ENCODE data around the gene PIP4K2A. TPM values are rescaled to one million over a fixed set of nuclear protein-coding genes. Genes with fewer than 3 reads are reported as not detected.

Gene PIP4K2A
- total and polyA plus RNA-seq, 2 of the 13 experiments (the other 11 are each of a cell fraction or from before 2014, with no cell fraction given) = 9.1 to 22.6 TPM

DNA sequence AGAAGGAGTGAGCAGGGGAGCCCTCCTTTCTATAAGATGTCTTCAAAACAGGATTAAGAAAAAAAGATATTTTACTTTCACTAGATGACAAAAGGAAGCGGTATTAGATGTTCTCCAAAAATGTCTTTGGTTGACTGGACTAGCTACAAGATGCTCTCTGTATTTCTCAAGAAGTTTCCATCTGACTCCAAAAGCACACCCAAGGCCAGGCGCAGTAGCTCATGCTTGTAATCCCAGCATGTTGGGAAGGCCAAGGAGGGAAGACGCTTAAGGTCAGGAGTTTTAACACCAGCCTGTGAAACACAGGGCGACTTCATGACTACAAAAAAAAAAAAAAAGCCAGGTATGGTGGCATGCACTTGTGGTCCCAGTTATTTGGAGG, 84.5 kb downstream of the PIP4K2A start:
- Histone ChIP-seq H3K4me2 (ENCODE audit: low read depth, low read length) (no peak overlapping the region), H3K4me1 (ENCODE audit: insufficient read depth, low read length) (peaks cover 67% of the 10 kb centered on the region), H3K4me3 (replicated peaks in 1 of 3; ENCODE audit: insufficient read depth in 1 of 3, low read depth in 2 of 3, low read length in 3 of 3) (no peak overlapping the region), H3K27me3 (ENCODE audit: control insufficient read depth in 1 of 2, insufficient read depth in 2 of 2, low read length in 2 of 2) (no peaks in the 10 kb centered on the region), H3K9me3 (ENCODE audit: low read length) (no peaks in the 10 kb centered on the region), H3K36me3 (replicated peaks in 1 of 2; ENCODE audit: control insufficient read depth in 1 of 2, insufficient read depth in 2 of 2, low read length in 2 of 2) (no peaks in the 10 kb centered on the region), H3K9ac (ENCODE audit: insufficient read depth, low read depth, low read length) (no peak overlapping the region), H3K27ac (ENCODE audit: extremely low read length, insufficient read depth, low read length) (no peak overlapping the region), H2AFZ (ENCODE audit: low read length) (no peak overlapping the region), H4K20me1 (ENCODE audit: insufficient read depth, low read length) (no peaks in the 10 kb centered on the region), H3K79me2 (ENCODE audit: insufficient read depth, low read length) (peaks cover 14% of the 10 kb centered on the region)
- TF ChIP-seq REL (CRISPR knock-in tag; conservative IDR thresholded peaks at IDR 0.05) (no peak), ZNF263 (CRISPR knock-in tag; IDR thresholded peaks at IDR 0.05) (no peak), ATRX (CRISPR knock-in tag; IDR thresholded peaks at IDR 0.05; ENCODE audit: borderline replicate concordance) (no peak), PPARG (CRISPR knock-in tag; conservative IDR thresholded peaks at IDR 0.05) (no peak), MEIS1 (CRISPR knock-in tag; IDR thresholded peaks at IDR 0.05; ENCODE audit: borderline replicate concordance) (no peak), ZNF451 (CRISPR knock-in tag; IDR thresholded peaks at IDR 0.05) (no peak), IKZF4 (CRISPR knock-in tag; IDR thresholded peaks at IDR 0.05; ENCODE audit: borderline replicate concordance, low read depth, not compliant biosample characterization) (no peak), ZNF296 (CRISPR knock-in tag; conservative IDR thresholded peaks at IDR 0.05) (no peak), ZNF773 (CRISPR knock-in tag; IDR thresholded peaks at IDR 0.05; ENCODE audit: borderline replicate concordance) (no peak), ZNF24 (IDR thresholded peaks at IDR 0.05) (no peak)
- TF ChIP-seq, protein P1, sequence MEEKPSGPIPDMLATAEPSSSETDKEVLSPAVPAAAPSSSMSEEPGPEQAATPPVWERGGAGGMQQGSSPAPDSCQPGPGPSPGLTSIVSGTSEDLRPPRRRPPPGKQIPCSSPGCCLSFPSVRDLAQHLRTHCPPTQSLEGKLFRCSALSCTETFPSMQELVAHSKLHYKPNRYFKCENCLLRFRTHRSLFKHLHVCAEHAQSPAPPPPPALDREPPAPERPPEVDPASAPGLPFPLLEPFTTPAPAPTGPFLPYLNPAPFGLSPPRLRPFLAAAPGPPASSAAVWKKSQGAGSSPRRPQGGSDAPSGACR (CRISPR knock-in tag; IDR thresholded peaks at IDR 0.05) = no peak
- TF ChIP-seq, protein P2, sequence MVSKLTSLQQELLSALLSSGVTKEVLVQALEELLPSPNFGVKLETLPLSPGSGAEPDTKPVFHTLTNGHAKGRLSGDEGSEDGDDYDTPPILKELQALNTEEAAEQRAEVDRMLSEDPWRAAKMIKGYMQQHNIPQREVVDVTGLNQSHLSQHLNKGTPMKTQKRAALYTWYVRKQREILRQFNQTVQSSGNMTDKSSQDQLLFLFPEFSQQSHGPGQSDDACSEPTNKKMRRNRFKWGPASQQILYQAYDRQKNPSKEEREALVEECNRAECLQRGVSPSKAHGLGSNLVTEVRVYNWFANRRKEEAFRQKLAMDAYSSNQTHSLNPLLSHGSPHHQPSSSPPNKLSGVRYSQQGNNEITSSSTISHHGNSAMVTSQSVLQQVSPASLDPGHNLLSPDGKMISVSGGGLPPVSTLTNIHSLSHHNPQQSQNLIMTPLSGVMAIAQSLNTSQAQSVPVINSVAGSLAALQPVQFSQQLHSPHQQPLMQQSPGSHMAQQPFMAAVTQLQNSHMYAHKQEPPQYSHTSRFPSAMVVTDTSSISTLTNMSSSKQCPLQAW (CRISPR knock-in tag; IDR thresholded peaks at IDR 0.05) = no peak
- TF ChIP-seq, protein P3, sequence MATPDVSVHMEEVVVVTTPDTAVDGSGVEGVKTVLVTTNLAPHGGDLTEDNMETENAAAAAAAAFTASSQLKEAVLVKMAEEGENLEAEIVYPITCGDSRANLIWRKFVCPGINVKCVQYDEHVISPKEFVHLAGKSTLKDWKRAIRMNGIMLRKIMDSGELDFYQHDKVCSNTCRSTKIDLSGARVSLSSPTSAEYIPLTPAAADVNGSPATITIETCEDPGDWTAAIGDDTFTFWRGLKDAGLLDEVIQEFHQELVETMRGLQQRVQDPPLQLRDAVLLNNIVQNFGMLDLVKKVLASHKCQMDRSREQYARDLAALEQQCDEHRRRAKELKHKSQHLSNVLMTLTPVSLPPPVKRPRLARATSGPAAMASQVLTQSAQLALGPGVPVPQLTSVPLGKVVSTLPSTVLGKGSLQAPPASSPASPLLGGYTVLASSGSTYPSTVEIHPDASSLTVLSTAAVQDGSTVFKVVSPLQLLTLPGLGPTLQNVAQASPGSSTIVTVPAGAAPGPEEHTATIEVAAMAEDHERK (CRISPR knock-in tag; IDR thresholded peaks at IDR 0.05; ENCODE audit: low read depth) = no peak
- intact Hi-C loops (cut with micrococcal nuclease; ENCODE audit: unreplicated experiment) = loop anchor here (5.0 kb wide), 1 partner anchor 32 kb away; no protein-coding TSS in a partner anchor
- ATAC-seq (no peak), FAIRE-seq (no peak), DNase-seq (ENCODE audit: low spot score) (no peak)
- ChIA-PET CTCF (ENCODE audit: low intra/inter-chr PET ratio, low total read pairs) (no interaction called here), POLR2A (no interaction called here)
- 96% methylated on average over 4 of the region's 4 CpGs for WGBS (ENCODE audit: low lambda C conversion rate)
- no TSS peak for BruUV-seq (replicated peaks)
- in situ Hi-C loops (cut with HindIII; ENCODE audit: extremely low pct_ligation_motif_present, low pct_unique_long_range_greater_than_20kb) = no loop called here
